OCI-LY3 (cell line): ENCODE results near the gene MAFG.

ENCODE experiments used
- H2AFZ ChIP-seq: fragments of 200-600, 300-600 bp; shearing (Covaris generic); 2 replicates; pipeline ENCODE4 v1.6.0; 2014; ENCODE audit warnings: antibody characterized with exemption, low read depth, low read length
- H3K27ac ChIP-seq: fragments of 200-600, 300-600 bp; sonication (generic); 2 replicates; pipeline ENCODE4 v1.5.1; 2014; ENCODE audit warnings: mild to moderate bottlenecking, low read length, moderate library complexity, mixed read lengths
- H3K27me3 ChIP-seq: fragments of 200-600, 300-600 bp; sonication (generic); 2 replicates; pipeline ENCODE4 v1.6.1; 2014; ENCODE audit warnings: low read depth, low read length, mixed read lengths
- H3K36me3 ChIP-seq: fragments of 200-600, 300-600 bp; sonication (generic); replicated peaks from 2 replicates; pipeline ENCODE3; 2014; ENCODE audit warnings: low read depth, low read length, mixed read lengths
- H3K4me1 ChIP-seq: fragments of 300-600, 200-600 bp; sonication (generic); 2 replicates; pipeline ENCODE4 v1.6.1; 2014; ENCODE audit warnings: low read length, mixed read lengths
- H3K4me2 ChIP-seq: fragments of 200-600, 300-600 bp; sonication (generic); 2 replicates; pipeline ENCODE4 v1.6.1; 2014; ENCODE audit warnings: low read length, mixed read lengths
- H3K4me3 ChIP-seq: fragments of 300-600, 200-600 bp; sonication (generic); 2 replicates; pipeline ENCODE4 v1.5.1; 2014; ENCODE audit warnings: antibody characterized with exemption, mild to moderate bottlenecking, low read length, moderate library complexity
- H3K79me2 ChIP-seq: fragments of 300-600, 200-600 bp; shearing (Covaris generic); 2 replicates; pipeline ENCODE4 v1.6.1; 2014; ENCODE audit warnings: mild to moderate bottlenecking, low read length, mixed read lengths
- H3K9ac ChIP-seq: fragments of 300-600, 200-600 bp; shearing (Covaris generic); 2 replicates; pipeline ENCODE4 v1.6.0; 2014; ENCODE audit warnings: mild to moderate bottlenecking, low read length, moderate library complexity
- H3K9me3 ChIP-seq: fragments of 200-600, 300-600 bp; shearing (Covaris generic); 2 replicates; pipeline ENCODE4 v1.6.1; 2014; ENCODE audit warnings: low read length, mixed read lengths; ENCODE audit not compliant: insufficient read depth
- H4K20me1 ChIP-seq: fragments of 200-600, 300-600 bp; sonication (generic); 2 replicates; pipeline ENCODE4 v1.6.1; 2016; ENCODE audit warnings: low read length, mixed read lengths; ENCODE audit not compliant: insufficient read depth
- CTCF ChIP-seq: fragments of 200-600, 300-600 bp; sonication (generic); IDR thresholded peaks from 2 replicates; pipeline ENCODE4 v1.5.1; 2014; ENCODE audit warnings: antibody characterized with exemption, low read length, low read depth
- EZH2phosphoT487 ChIP-seq: fragments of 200-600 bp; shearing (Covaris generic); IDR thresholded peaks from 2 replicates; pipeline ENCODE4 v1.6.1; 2018; ENCODE audit warnings: antibody characterized with exemption, mixed run types, low read depth

Gene MAFG

GRCh38 chr17:81895400-81895799, 32.1 kb downstream of the MAFG start:
- peaks cover 32% of the 10 kb centered on the region for H3K79me2 ChIP-seq
- H3K4me2 ChIP-seq, result no peak overlapping the region
- peaks cover 4% of the 10 kb centered on the region for H3K4me1 ChIP-seq
- no peaks in the 10 kb centered on the region for H4K20me1 ChIP-seq
- H3K27me3 ChIP-seq, result no peaks in the 10 kb centered on the region
- H2AFZ ChIP-seq, result no peak overlapping the region
- H3K27ac ChIP-seq, result no peak overlapping the region
- TF ChIP-seq CTCF (no peak), EZH2phosphoT487 (no peak)
- H3K36me3 ChIP-seq, result peaks cover 31% of the 10 kb centered on the region
- H3K9ac ChIP-seq, result no peak overlapping the region
- H3K4me3 ChIP-seq, result no peak overlapping the region
- H3K9me3 ChIP-seq, result no peaks in the 10 kb centered on the region

DNA sequence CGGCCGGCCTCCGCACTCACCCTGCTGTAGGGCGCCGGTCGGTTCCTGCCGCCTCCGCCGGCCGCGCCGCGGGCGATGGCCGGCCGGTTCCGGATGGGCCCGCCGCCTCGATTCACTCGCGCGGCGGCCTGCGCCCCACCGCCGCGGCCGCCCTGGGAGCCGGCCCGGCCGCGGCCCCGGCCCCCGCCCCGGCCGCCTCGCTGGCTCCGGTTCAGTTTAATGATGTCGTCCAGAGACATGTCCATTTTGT, 36.3 kb downstream of the MAFG start:
- peak overlapping the region; percentile 94 for H3K4me2 ChIP-seq
- peaks cover 70% of the 10 kb centered on the region for H3K79me2 ChIP-seq
- H3K27ac ChIP-seq, result peak overlapping the region; percentile 52

DNA sequence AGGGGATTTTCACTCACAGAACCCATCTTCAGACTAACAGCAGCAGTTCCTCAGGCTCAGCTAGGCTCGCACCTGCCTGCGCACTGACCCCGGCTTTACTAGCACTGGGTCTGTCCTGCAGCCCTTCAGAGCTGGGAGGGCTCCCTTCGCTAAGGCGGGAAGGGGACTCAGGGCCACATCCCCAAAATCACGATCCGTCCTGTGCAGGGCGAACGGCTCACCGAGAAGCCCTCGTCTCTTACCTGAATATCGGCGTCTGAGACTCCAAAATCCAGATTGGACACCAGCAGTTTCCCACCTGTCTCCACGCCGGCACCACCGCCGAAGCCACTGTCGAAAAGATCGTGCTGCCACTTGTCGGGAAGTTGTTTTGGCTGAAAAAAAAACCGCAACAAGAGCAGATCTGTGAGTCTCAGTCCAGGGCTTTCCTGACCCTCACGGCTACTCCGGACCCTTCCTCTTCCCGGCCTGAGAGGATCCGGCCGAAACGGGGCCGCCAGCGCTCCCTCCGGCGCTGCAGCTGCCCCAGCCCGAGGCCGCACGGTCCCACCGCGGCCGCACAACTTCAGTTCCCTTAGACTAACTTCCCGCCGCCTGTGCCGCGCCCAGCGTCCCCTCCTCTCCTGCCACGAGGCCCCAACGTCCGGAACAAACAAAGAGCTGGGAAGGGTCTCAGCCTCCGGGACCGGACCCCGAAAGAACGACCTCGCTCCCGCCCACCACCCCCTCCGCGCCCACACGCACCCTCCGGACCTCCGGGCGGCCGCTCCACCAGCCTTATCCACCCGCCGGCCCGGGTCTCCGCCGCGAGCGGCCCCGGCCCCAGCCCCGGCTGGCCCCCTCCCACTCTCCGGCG, 36.9 kb downstream of the MAFG start:
- H3K36me3 ChIP-seq, result peaks cover 51% of the 10 kb centered on the region

More for the DNA sequence above, 36.3 kb downstream of the MAFG start:
- peak overlapping the region; percentile 99 for H3K4me3 ChIP-seq
- TF ChIP-seq EZH2phosphoT487, result no peak
- no peak for TF ChIP-seq CTCF
- no peaks in the 10 kb centered on the region for H4K20me1 ChIP-seq
- peak overlapping the region; percentile 98 for H3K9ac ChIP-seq
- peaks cover 47% of the 10 kb centered on the region for H3K36me3 ChIP-seq
- no peaks in the 10 kb centered on the region for H3K9me3 ChIP-seq
- peaks cover 11% of the 10 kb centered on the region for H3K4me1 ChIP-seq
- H3K27me3 ChIP-seq, result no peaks in the 10 kb centered on the region
- no peak overlapping the region for H2AFZ ChIP-seq

More for the DNA sequence above, 36.9 kb downstream of the MAFG start:
- TF ChIP-seq CTCF (no peak), EZH2phosphoT487 (no peak)
- peak overlapping the region; percentile 52 for H3K27ac ChIP-seq
- H3K4me1 ChIP-seq, result peaks cover 11% of the 10 kb centered on the region
- H2AFZ ChIP-seq, result no peak overlapping the region
- H3K4me2 ChIP-seq, result peak overlapping the region; percentile 94
- H3K4me3 ChIP-seq, result peak overlapping the region; percentile 99
- H4K20me1 ChIP-seq, result 0 out of 2 replicates have a peak, but pooled peaks cover under 1% of the 10 kb centered on the region
- H3K9me3 ChIP-seq, result no peaks in the 10 kb centered on the region
- no peaks in the 10 kb centered on the region for H3K27me3 ChIP-seq
- peaks cover 74% of the 10 kb centered on the region for H3K79me2 ChIP-seq
- peak overlapping the region; percentile 98 for H3K9ac ChIP-seq
